Natural killer cell (primary cell): Measurements from ENCODE around the gene TARP.

ENCODE experiments used
- ATAC-seq, 3 donors: fragments of 150-1000 bp in 2 of 3; fragments of 200-7000 bp in 1 of 3; cut with Tn5 transposase; 1 replicate in 1 of 3; 2 replicates in 2 of 3; pipeline ENCODE4 v1.10.0; 2021; ENCODE audit warnings: mild to moderate bottlenecking in 2 of 3, moderate library complexity in 2 of 3
- DNase-seq, 2 donors: peaks; one replicate each; pipeline versions ENCODE4 v3.0.0 to v3.0.0-alpha.2; 2013 to 2021; ENCODE audit warnings: mixed read lengths in 1 of 2
- H3K27ac ChIP-seq: one replicate; pipeline ENCODE4 v1.5.1; 2013; ENCODE audit warnings: mild to moderate bottlenecking, low read length
- H3K27me3 ChIP-seq: one replicate; pipeline ENCODE4 v1.6.1; 2013; ENCODE audit warnings: low read length; ENCODE audit not compliant: control insufficient read depth, insufficient read depth
- H3K36me3 ChIP-seq: one replicate; pipeline ENCODE4 v1.6.1; 2013; ENCODE audit warnings: low read length; ENCODE audit not compliant: control insufficient read depth, insufficient read depth
- H3K4me1 ChIP-seq: one replicate; pipeline ENCODE4 v1.6.1; 2013; ENCODE audit warnings: low read length; ENCODE audit not compliant: control insufficient read depth, insufficient read depth
- H3K4me3 ChIP-seq: one replicate; pipeline ENCODE4 v1.5.1; 2013; ENCODE audit warnings: low read length
- H3K9me3 ChIP-seq: one replicate; pipeline ENCODE4 v1.6.1; 2013; ENCODE audit warnings: low read length; ENCODE audit not compliant: control insufficient read depth, insufficient read depth
- H3K27ac Mint-ChIP-seq, 2 donors: one replicate each; pipeline ENCODE4 v1.8.0; 2022; ENCODE audit warnings: mild to moderate bottlenecking in 2 of 2, mixed read lengths in 2 of 2, moderate library complexity in 1 of 2
- H3K27me3 Mint-ChIP-seq, 2 donors: one replicate each; pipeline ENCODE4 v1.8.0; 2022; ENCODE audit warnings: low read depth in 2 of 2, mixed read lengths in 2 of 2
- H3K36me3 Mint-ChIP-seq: one replicate; pipeline ENCODE4 v1.8.0; 2022; ENCODE audit warnings: mixed read lengths
- H3K4me1 Mint-ChIP-seq, 2 donors: one replicate each; pipeline ENCODE4 v1.8.0; 2022; ENCODE audit warnings: mixed read lengths in 2 of 2
- H3K4me3 Mint-ChIP-seq: one replicate; pipeline ENCODE4 v1.8.0; 2022; ENCODE audit warnings: mild to moderate bottlenecking, moderate library complexity, mixed read lengths
- H3K9me3 Mint-ChIP-seq, 2 donors: one replicate each; pipeline ENCODE4 v1.8.0; 2022; ENCODE audit warnings: mixed read lengths in 2 of 2
- CTCF ChIP-seq: fragments of 200-600 bp; IDR thresholded peaks from one replicate; pipeline ENCODE4 v1.8.0; 2022; ENCODE audit warnings: antibody characterized with exemption
- WGBS: methylation state at CpG from one replicate; pipeline ENCODE4 v1.1.7; 2013; ENCODE audit warnings: missing lambda C conversion rate; ENCODE audit not compliant: insufficient coverage; 5-methylcytosine and 5-hydroxymethylcytosine counted together
- intact Hi-C: fragments of 100-400 bp; cut with micrococcal nuclease; formaldehyde crosslinking; loops from one replicate; pipeline ENCODE4 v1.14.2; 2022

The TARP gene

GRCh38 chr7:38321515-38321944 lies 48.1 kb upstream of the TARP start:
- H3K27me3 ChIP-seq = no peaks in the 10 kb centered on the region
- TF ChIP-seq CTCF = no peak
- 26% methylated on average over 3 of the region's 3 CpGs for WGBS
- H3K9me3 ChIP-seq = no peaks in the 10 kb centered on the region
- peak overlapping the region; percentile 95 to 99 for H3K27ac Mint-ChIP-seq
- no peaks in the 10 kb centered on the region for H3K36me3 Mint-ChIP-seq
- ATAC-seq (no peak), DNase-seq (no peak)
- H3K4me1 ChIP-seq = peaks cover 58% of the 10 kb centered on the region
- peaks cover 4% of the 10 kb centered on the region for H3K36me3 ChIP-seq
- H3K9me3 Mint-ChIP-seq = no peaks in the 10 kb centered on the region
- H3K27me3 Mint-ChIP-seq = no peaks in the 10 kb centered on the region
- no peak overlapping the region for H3K4me3 ChIP-seq
- H3K27ac ChIP-seq = no peak overlapping the region
- H3K4me1 Mint-ChIP-seq = peaks cover 85% of the 10 kb centered on the region in 2 donors
- intact Hi-C loops = no loop called here
- peak overlapping the region; percentile 97 for H3K4me3 Mint-ChIP-seq

GRCh38 chr7:38321050-38321449 lies 47.6 kb upstream of the TARP start:
- H3K27ac ChIP-seq = no peak overlapping the region
- intact Hi-C loops = no loop called here
- no peak overlapping the region for H3K4me3 ChIP-seq
- no peaks in the 10 kb centered on the region for H3K27me3 Mint-ChIP-seq
- H3K9me3 Mint-ChIP-seq = no peaks in the 10 kb centered on the region
- peak overlapping the region; percentile 95 to 99 for H3K27ac Mint-ChIP-seq
- H3K36me3 Mint-ChIP-seq = no peaks in the 10 kb centered on the region
- no peak for TF ChIP-seq CTCF
- H3K9me3 ChIP-seq = no peaks in the 10 kb centered on the region
- DNase-seq (no peak), ATAC-seq (no peak)
- peaks cover 60% of the 10 kb centered on the region for H3K4me1 ChIP-seq
- H3K36me3 ChIP-seq = peaks cover 4% of the 10 kb centered on the region
- H3K27me3 ChIP-seq = no peaks in the 10 kb centered on the region
- peak overlapping the region; percentile 97 for H3K4me3 Mint-ChIP-seq
- peaks cover 86 to 87% of the 10 kb centered on the region in 2 donors for H3K4me1 Mint-ChIP-seq

- peaks cover 85 to 86% of the 10 kb centered on the region in 2 donors for H3K4me1 Mint-ChIP-seq
- intact Hi-C loops = loop anchor here (2.0 kb wide), 1 partner anchor 15 kb away; no protein-coding TSS in a partner anchor
- peak overlapping the region; percentile 97 for H3K4me3 Mint-ChIP-seq
- H3K27me3 Mint-ChIP-seq = no peaks in the 10 kb centered on the region
- no peaks in the 10 kb centered on the region for H3K9me3 ChIP-seq
- H3K27ac ChIP-seq = peak overlapping the region; percentile 97
- H3K4me1 ChIP-seq = peaks cover 59% of the 10 kb centered on the region
- no peaks in the 10 kb centered on the region for H3K36me3 Mint-ChIP-seq
- H3K36me3 ChIP-seq = no peaks in the 10 kb centered on the region
- DNase-seq (no peak), ATAC-seq (no peak)
- WGBS = 30% methylated on average over 1 of the region's 2 CpGs
- H3K27me3 ChIP-seq = no peaks in the 10 kb centered on the region
- H3K9me3 Mint-ChIP-seq = no peaks in the 10 kb centered on the region
- no peak overlapping the region for H3K4me3 ChIP-seq
- TF ChIP-seq CTCF = no peak
- peak overlapping the region; percentile 95 to 99 for H3K27ac Mint-ChIP-seq
Observed at GRCh38 chr7:38319873-38320272, 46.4 kb upstream of the TARP start.

GRCh38 chr7:38318803-38319416 lies 45.5 kb upstream of the TARP start:
- peak overlapping the region; percentile 69 for H3K4me3 ChIP-seq
- ATAC-seq = peak; percentile 26 to 56 (median 36)
- peak overlapping the region; percentile 97 for H3K27ac ChIP-seq

More at GRCh38 chr7:38318803-38319416, 45.5 kb upstream of the TARP start:
- peaks cover 90 to 91% of the 10 kb centered on the region in 2 donors for H3K4me1 Mint-ChIP-seq
- Histone ChIP-seq H3K4me1 (peaks cover 65% of the 10 kb centered on the region), H3K36me3 (no peaks in the 10 kb centered on the region), H3K9me3 (no peaks in the 10 kb centered on the region), H3K27me3 (no peaks in the 10 kb centered on the region)
- H3K27me3 Mint-ChIP-seq = no peaks in the 10 kb centered on the region
- H3K27ac Mint-ChIP-seq = peak overlapping the region; percentile 95 to 99
- 0% methylated on average over 2 of the region's 4 CpGs for WGBS
- TF ChIP-seq CTCF = peak; percentile 77
- no peaks in the 10 kb centered on the region for H3K36me3 Mint-ChIP-seq
- H3K4me3 Mint-ChIP-seq = peak overlapping the region; percentile 97
- no peaks in the 10 kb centered on the region for H3K9me3 Mint-ChIP-seq
- DNase-seq = peak in 1 of 2 donors; percentile 66
- intact Hi-C loops = loop anchor here (1.0 to 2.0 kb wide), 2 partner anchors 14 to 102 kb away; no protein-coding TSS in a partner anchor
